Mammary epithelial cell (primary cell): ENCODE data around the gene ZSWIM8.

Experiments used
- CTCF ChIP-seq, 2 donors: IDR thresholded peaks in 1 of 2; conservative IDR thresholded peaks in 1 of 2; 2 replicates each; pipeline ENCODE4 v1.5.1; 2011 to 2012; ENCODE audit warnings: inconsistent platforms in 2 of 2, low read length in 2 of 2, mild to moderate bottlenecking in 2 of 2, control low read depth in 1 of 2, low read depth in 1 of 2; ENCODE audit not compliant: insufficient read depth in 1 of 2; ENCODE audit errors: extremely low read depth in 1 of 2
- EZH2 ChIP-seq: IDR thresholded peaks from 2 replicates; pipeline ENCODE4 v1.6.1; 2012; ENCODE audit warnings: low read length, inconsistent platforms, borderline replicate concordance

DNA sequence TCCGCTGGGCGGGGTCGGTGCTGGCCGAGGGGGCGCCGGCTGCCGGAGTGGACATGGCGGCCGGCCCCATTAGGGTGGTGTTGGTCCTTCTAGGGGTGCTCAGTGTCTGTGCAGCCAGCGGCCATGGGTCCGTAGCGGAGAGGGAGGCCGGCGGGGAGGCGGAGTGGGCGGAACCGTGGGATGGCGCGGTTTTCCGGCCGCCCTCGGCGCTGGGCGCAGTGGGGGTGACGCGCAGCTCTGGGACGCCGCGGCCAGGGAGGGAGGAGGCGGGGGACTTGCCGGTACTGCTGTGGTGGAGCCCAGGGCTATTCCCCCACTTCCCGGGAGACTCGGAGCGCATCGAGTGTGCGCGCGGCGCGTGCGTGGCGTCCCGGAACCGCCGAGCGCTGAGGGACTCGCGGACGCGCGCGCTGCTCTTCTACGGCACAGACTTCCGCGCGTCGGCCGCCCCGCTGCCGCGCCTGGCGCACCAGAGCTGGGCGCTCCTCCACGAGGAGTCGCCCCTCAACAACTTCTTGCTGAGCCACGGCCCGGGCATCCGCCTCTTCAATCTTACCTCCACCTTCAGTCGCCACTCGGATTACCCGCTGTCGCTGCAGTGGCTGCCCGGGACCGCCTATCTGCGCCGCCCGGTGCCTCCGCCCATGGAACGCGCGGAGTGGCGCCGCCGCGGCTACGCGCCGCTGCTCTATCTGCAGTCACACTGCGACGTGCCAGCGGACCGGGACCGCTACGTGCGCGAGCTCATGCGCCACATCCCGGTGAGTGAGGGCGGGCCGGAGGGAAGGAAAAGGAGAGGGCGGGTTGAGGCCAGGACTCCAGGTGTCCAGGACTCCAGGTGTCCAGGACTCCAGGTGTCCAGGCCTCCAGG lies 12.9 kb upstream of the ZSWIM8 start:
- TF ChIP-seq EZH2, result no peak
- peak in 1 of 2 donors; percentile 5 for TF ChIP-seq CTCF (conservative IDR thresholded peaks at IDR 0.05 in 1 of 2, IDR thresholded peaks at IDR 0.05 in 1 of 2; ENCODE audit: extremely low read depth in 1 of 2, insufficient read depth in 1 of 2, low read depth in 1 of 2, low read length in 2 of 2)
